ENCODE results near the gene SAMD10.

DNA sequence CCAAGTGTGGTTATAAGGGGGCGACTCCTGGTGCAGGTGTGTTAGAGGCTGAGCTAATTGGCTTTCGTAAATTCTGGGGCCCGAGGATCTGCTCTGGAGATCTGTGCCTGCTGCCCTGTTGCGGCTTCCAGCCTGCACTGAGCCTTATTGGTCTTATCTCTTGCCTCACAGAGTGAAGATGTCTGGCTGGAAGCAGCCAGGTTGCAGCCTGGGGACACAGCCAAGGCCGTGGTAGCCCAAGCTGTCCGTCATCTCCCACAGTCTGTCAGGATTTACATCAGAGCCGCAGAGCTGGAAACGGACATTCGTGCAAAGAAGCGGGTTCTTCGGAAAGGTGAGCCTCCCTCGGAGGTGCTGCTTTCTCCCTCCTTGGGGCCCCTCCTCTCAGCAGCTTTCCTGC lies 21.5 kb upstream of the SAMD10 start:
- no peak for TF ChIP-seq POLR2A (IDR thresholded peaks at IDR 0.05)
- TF ChIP-seq, protein P1, sequence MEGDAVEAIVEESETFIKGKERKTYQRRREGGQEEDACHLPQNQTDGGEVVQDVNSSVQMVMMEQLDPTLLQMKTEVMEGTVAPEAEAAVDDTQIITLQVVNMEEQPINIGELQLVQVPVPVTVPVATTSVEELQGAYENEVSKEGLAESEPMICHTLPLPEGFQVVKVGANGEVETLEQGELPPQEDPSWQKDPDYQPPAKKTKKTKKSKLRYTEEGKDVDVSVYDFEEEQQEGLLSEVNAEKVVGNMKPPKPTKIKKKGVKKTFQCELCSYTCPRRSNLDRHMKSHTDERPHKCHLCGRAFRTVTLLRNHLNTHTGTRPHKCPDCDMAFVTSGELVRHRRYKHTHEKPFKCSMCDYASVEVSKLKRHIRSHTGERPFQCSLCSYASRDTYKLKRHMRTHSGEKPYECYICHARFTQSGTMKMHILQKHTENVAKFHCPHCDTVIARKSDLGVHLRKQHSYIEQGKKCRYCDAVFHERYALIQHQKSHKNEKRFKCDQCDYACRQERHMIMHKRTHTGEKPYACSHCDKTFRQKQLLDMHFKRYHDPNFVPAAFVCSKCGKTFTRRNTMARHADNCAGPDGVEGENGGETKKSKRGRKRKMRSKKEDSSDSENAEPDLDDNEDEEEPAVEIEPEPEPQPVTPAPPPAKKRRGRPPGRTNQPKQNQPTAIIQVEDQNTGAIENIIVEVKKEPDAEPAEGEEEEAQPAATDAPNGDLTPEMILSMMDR (IDR thresholded peaks at IDR 0.05), result no peak

Data from thyroid gland (tissue), 4 donors.